GM23248 (cell line): ENCODE results near the gene KCNN3.

Source experiments
- EZH2 ChIP-seq: fragments of 200-600 bp; sonication (generic); IDR thresholded peaks from 2 replicates; pipeline ENCODE4 v1.6.1; 2018; ENCODE audit warnings: antibody characterized with exemption, mild to moderate bottlenecking; ENCODE audit not compliant: insufficient read depth, poor library complexity, severe bottlenecking
- EZH2phosphoT487 ChIP-seq: fragments of 200-600 bp; sonication (generic); IDR thresholded peaks from 2 replicates; pipeline ENCODE4 v1.6.1; 2018; ENCODE audit warnings: antibody characterized with exemption, moderate library complexity, mild to moderate bottlenecking, low read depth; ENCODE audit not compliant: insufficient read depth

GRCh38 chr1:154758346-154758745, 111.7 kb downstream of the KCNN3 start:
- TF ChIP-seq EZH2: no peak
- TF ChIP-seq EZH2phosphoT487: no peak
